HG02571 (cell line): Measurements from ENCODE around the gene RAB44.
"Not testable (repeated sequence)": the region's sequence is repeated elsewhere in the genome, so short reads cannot be mapped to it uniquely, and the experiment has no call there.

Experiments used
- ATAC-seq: cut with Tn5 transposase; IDR thresholded peaks from one replicate; pipeline ENCODE4 v1.9.1; 2021; ENCODE audit warnings: mild to moderate bottlenecking, moderate library complexity; ENCODE audit not compliant: unreplicated experiment

The RAB44 gene

GRCh38 chr6:36697481-36697903 lies at the start of gene RAB44:
Gene RAB44, plus strand, starts transcription at chr6:36697826. Its CDS starts 6,410 bp downstream, at chr6:36704236.
- ATAC-seq, result no peak

- ATAC-seq, result no peak
Measured at GRCh38 chr6:36649086-36649485, 48.5 kb upstream of the RAB44 start.

- ATAC-seq, result no peak
Measured at GRCh38 chr6:36649701-36650484, 47.7 kb upstream of the RAB44 start.

GRCh38 chr6:36650848-36651478 lies 46.7 kb upstream of the RAB44 start:
- ATAC-seq, result no peak

- ATAC-seq, result no peak
Measured at GRCh38 chr6:36651659-36652379, 45.8 kb upstream of the RAB44 start.

GRCh38 chr6:36654469-36654868 lies 43.2 kb upstream of the RAB44 start:
- not testable (repeated sequence) for ATAC-seq

- no peak for ATAC-seq
Measured at GRCh38 chr6:36655085-36655724, 42.4 kb upstream of the RAB44 start.

- ATAC-seq, result no peak
Measured at GRCh38 chr6:36656441-36656840, 41.2 kb upstream of the RAB44 start.

GRCh38 chr6:36657271-36657670 lies 40.4 kb upstream of the RAB44 start:
- no peak for ATAC-seq

GRCh38 chr6:36657942-36658544 lies 39.6 kb upstream of the RAB44 start:
- no peak for ATAC-seq

GRCh38 chr6:36659271-36659670 lies 38.4 kb upstream of the RAB44 start:
- no peak for ATAC-seq

- ATAC-seq, result no peak
Measured at GRCh38 chr6:36660771-36661471, 36.7 kb upstream of the RAB44 start.

GRCh38 chr6:36662380-36662779 lies 35.2 kb upstream of the RAB44 start:
- no peak for ATAC-seq

- ATAC-seq, result no peak
Measured at GRCh38 chr6:36662827-36663256, 34.8 kb upstream of the RAB44 start.

- ATAC-seq, result no peak
Measured at GRCh38 chr6:36663504-36664446, 33.9 kb upstream of the RAB44 start.

- ATAC-seq, result no peak
Measured at GRCh38 chr6:36665180-36665579, 32.4 kb upstream of the RAB44 start.

GRCh38 chr6:36666287-36666686 lies 31.3 kb upstream of the RAB44 start:
- no peak for ATAC-seq

GRCh38 chr6:36666826-36667591 lies 30.6 kb upstream of the RAB44 start:
- ATAC-seq, result peak; percentile 71
